Trophoblast cell (in vitro differentiated cells and primary cell): ENCODE data around the gene ITGAE.

Experiments used
- DNase-seq, 2 donors: peaks; one replicate each; pipeline ENCODE4 v3.0.0-alpha.2; 2016
- H2AFZ ChIP-seq: 2 replicates; pipeline ENCODE4 v1.6.1; 2013; ENCODE audit warnings: low read length, moderate library complexity, mild to moderate bottlenecking; ENCODE audit not compliant: insufficient read depth, poor library complexity
- H2AK5ac ChIP-seq: 2 replicates; pipeline ENCODE4 v1.6.1; 2013; ENCODE audit warnings: mild to moderate bottlenecking, low read length
- H2BK120ac ChIP-seq: 2 replicates; pipeline ENCODE4 v1.6.1; 2013; ENCODE audit warnings: low read length, mild to moderate bottlenecking, moderate library complexity; ENCODE audit not compliant: insufficient read depth, poor library complexity
- H2BK12ac ChIP-seq: 2 replicates; pipeline ENCODE4 v1.6.1; 2013; ENCODE audit warnings: mild to moderate bottlenecking, low read length, moderate library complexity
- H2BK5ac ChIP-seq: 2 replicates; pipeline ENCODE4 v1.6.1; 2013; ENCODE audit warnings: low read length, low read depth, moderate library complexity, mild to moderate bottlenecking; ENCODE audit not compliant: poor library complexity
- H3K14ac ChIP-seq: 2 replicates; pipeline ENCODE4 v1.6.1; 2013; ENCODE audit warnings: mild to moderate bottlenecking, low read length
- H3K18ac ChIP-seq: 2 replicates; pipeline ENCODE4 v1.6.1; 2013; ENCODE audit warnings: mild to moderate bottlenecking, low read length
- H3K23ac ChIP-seq: 2 replicates; pipeline ENCODE4 v1.6.1; 2013; ENCODE audit warnings: low read length
- H3K27ac ChIP-seq: 2 replicates; pipeline ENCODE4 v1.5.1; 2013; ENCODE audit warnings: low read depth, mild to moderate bottlenecking, inconsistent platforms, low read length, moderate library complexity
- H3K27me3 ChIP-seq: 2 replicates; pipeline ENCODE4 v1.6.1; 2013; ENCODE audit warnings: inconsistent platforms, mild to moderate bottlenecking, low read length, moderate library complexity; ENCODE audit not compliant: insufficient read depth
- H3K36me3 ChIP-seq, 2 experiments: 1 replicate in 1 of 2; 2 replicates in 1 of 2; pipeline ENCODE4 v1.6.1; 2013; ENCODE audit warnings: low read length in 2 of 2, mild to moderate bottlenecking in 2 of 2, moderate library complexity in 1 of 2; ENCODE audit not compliant: insufficient read depth in 2 of 2, control insufficient read depth in 1 of 2
- H3K4ac ChIP-seq: 2 replicates; pipeline ENCODE4 v1.6.1; 2013; ENCODE audit warnings: low read depth, mild to moderate bottlenecking, low read length, moderate library complexity
- H3K4me1 ChIP-seq, 2 experiments: 1 replicate in 1 of 2; 2 replicates in 1 of 2; pipeline ENCODE4 v1.6.1; 2013; ENCODE audit warnings: low read length in 2 of 2, mild to moderate bottlenecking in 2 of 2, moderate library complexity in 1 of 2; ENCODE audit not compliant: insufficient read depth in 2 of 2, control insufficient read depth in 1 of 2
- H3K4me2 ChIP-seq: 2 replicates; pipeline ENCODE4 v1.6.1; 2013; ENCODE audit warnings: inconsistent platforms, mild to moderate bottlenecking, low read length, moderate library complexity
- H3K4me3 ChIP-seq: 2 replicates; pipeline ENCODE4 v1.5.1; 2013; ENCODE audit warnings: mild to moderate bottlenecking, low read depth, low read length, inconsistent platforms
- H3K79me1 ChIP-seq: one replicate; pipeline ENCODE4 v1.6.1; 2013; ENCODE audit warnings: low read length
- H3K79me2 ChIP-seq: 2 replicates; pipeline ENCODE4 v1.6.1; 2013; ENCODE audit warnings: low read length, mild to moderate bottlenecking; ENCODE audit not compliant: control insufficient read depth, insufficient read depth, poor library complexity
- H3K9ac ChIP-seq: 2 replicates; pipeline ENCODE4 v1.6.1; 2013; ENCODE audit warnings: mild to moderate bottlenecking, low read length
- H3K9me3 ChIP-seq: 2 replicates; pipeline ENCODE4 v1.6.1; 2013; ENCODE audit warnings: low read depth, mild to moderate bottlenecking, control low read depth, inconsistent platforms, low read length; ENCODE audit not compliant: insufficient read depth
- H4K12ac ChIP-seq: 2 replicates; pipeline ENCODE4 v1.6.1; 2013; ENCODE audit warnings: low read depth, mild to moderate bottlenecking, low read length, moderate library complexity
- H4K8ac ChIP-seq: 2 replicates; pipeline ENCODE4 v1.6.1; 2013; ENCODE audit warnings: low read depth, mild to moderate bottlenecking, low read length, moderate library complexity
- H4K91ac ChIP-seq: one replicate; pipeline ENCODE4 v1.6.1; 2013; ENCODE audit warnings: low read depth, mild to moderate bottlenecking, low read length, moderate library complexity
- WGBS: extraction: QIAGEN DNeasy Blood & Tissue Kit; methylation state at CpG from one replicate; pipeline ENCODE4 v1.1.7; 2013; ENCODE audit warnings: missing lambda C conversion rate; ENCODE audit not compliant: insufficient read length, insufficient coverage; ENCODE audit errors: extremely low coverage; 5-methylcytosine and 5-hydroxymethylcytosine counted together

The ITGAE gene

DNA sequence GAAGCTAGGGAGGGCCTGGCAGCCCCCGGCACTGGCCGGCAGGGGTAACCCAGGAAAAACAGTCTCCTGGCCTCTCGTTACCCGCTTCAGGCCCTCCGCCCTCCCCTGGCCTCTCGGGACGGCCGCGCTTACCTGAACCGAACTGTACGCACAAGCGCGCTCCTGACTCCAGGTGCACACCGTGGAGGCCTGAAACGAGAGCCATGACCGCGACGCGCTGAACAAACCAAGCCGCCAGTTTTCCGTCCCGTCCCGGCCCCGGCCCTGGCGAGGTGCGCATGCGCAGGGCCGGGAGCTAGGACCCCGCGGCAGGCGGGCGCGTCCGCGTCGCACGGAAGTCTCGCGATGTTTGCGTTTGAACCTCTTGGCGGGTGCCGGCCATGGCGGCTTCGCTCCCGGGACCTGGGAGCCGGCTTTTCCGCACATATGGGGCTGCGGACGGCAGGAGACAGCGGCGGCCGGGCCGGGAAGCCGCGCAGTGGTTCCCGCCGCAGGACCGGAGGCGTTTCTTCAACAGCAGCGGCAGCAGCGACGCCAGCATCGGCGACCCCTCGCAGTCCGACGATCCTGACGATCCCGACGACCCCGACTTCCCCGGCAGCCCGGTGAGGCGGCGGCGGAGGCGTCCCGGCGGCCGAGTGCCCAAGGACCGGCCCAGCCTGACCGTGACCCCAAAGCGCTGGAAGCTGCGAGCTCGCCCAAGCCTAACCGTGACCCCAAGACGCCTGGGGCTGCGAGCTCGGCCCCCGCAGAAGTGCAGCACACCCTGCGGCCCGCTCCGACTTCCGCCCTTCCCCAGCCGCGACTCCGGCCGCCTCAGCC, 77.2 kb downstream of the ITGAE start, which contains the start of gene HASPIN:
HASPIN (plus strand) TSS at position 348 of the 822 bp plus-strand sequence; CDS start at position 381, 33 bp downstream.
- Histone ChIP-seq H2AFZ (peak within 1 kb of the TSS; percentile 100), H3K18ac (peak within 1 kb of the TSS; percentile 99), H3K36me3 (peaks cover 4 to 13% of the 10 kb centered on the region in 2 experiments), H2AK5ac (peak within 1 kb of the TSS; percentile 80), H3K23ac (no peak within 1 kb of the TSS), H3K4me1 (peaks cover 6 to 7% of the 10 kb centered on the region in 2 experiments), H3K4me3 (peak within 1 kb of the TSS; percentile 93), H3K79me1 (peaks cover 9% of the 10 kb centered on the region), H3K9me3 (no peaks in the 10 kb centered on the region), H3K27me3 (no peaks in the 10 kb centered on the region), H2BK12ac (peak within 1 kb of the TSS; percentile 56), H2BK5ac (peak within 1 kb of the TSS; percentile 90), H3K4ac (peak within 1 kb of the TSS; percentile 84), H4K8ac (peak within 1 kb of the TSS; percentile 100), H4K91ac (peak within 1 kb of the TSS; percentile 87), H4K12ac (peak within 1 kb of the TSS; percentile 100), H3K27ac (peak within 1 kb of the TSS; percentile 78), H3K14ac (peak within 1 kb of the TSS; percentile 99), H3K9ac (peak within 1 kb of the TSS; percentile 97), H3K79me2 (peaks cover 15% of the 10 kb centered on the region), H2BK120ac (peak within 1 kb of the TSS; percentile 82), H3K4me2 (peak within 1 kb of the TSS; percentile 69)
- DNase-seq, result peak; percentile 90 to 99
- no CpG with 5 or more reads among the region's 98 CpGs for WGBS

DNA sequence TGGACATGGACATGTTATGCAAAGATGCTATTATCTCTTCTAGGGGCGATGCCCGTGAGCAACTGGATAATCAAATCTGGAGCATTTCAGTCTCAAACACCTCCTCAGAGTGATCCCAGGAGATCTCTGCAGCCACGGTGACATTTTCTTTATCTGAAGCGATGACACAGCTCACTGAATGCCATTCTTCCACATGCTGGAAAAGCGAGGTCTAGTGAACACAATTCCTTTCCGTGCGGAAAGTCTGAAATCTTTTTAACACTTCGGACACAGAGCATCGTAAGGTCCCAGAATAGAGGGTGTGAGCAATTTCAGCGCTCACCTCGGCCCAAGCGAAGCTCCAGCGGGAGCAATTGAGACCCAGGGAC, 77.8 kb downstream of the ITGAE start:
- Histone ChIP-seq H3K4ac (peak overlapping the region; percentile 84), H3K18ac (peak overlapping the region; percentile 99), H3K36me3 (peaks cover 6 to 15% of the 10 kb centered on the region in 2 experiments), H2AFZ (peak overlapping the region; percentile 100), H3K4me2 (peak overlapping the region; percentile 66), H3K14ac (peak overlapping the region; percentile 99), H2BK12ac (no peak overlapping the region), H3K27ac (peak overlapping the region; percentile 78), H3K9me3 (no peaks in the 10 kb centered on the region), H3K9ac (peak overlapping the region; percentile 97), H3K4me3 (peak overlapping the region; percentile 93), H3K79me2 (peaks cover 15% of the 10 kb centered on the region), H3K23ac (no peak overlapping the region), H4K12ac (peak overlapping the region; percentile 100), H3K4me1 (peaks cover 6 to 7% of the 10 kb centered on the region in 2 experiments), H3K27me3 (no peaks in the 10 kb centered on the region), H3K79me1 (peaks cover 9% of the 10 kb centered on the region), H4K91ac (peak overlapping the region; percentile 87), H2BK5ac (peak overlapping the region; percentile 90), H4K8ac (peak overlapping the region; percentile 100), H2BK120ac (peak overlapping the region; percentile 81), H2AK5ac (peak overlapping the region; percentile 80)
- WGBS, result no CpG with 5 or more reads among the region's 13 CpGs
- DNase-seq, result no peak

DNA sequence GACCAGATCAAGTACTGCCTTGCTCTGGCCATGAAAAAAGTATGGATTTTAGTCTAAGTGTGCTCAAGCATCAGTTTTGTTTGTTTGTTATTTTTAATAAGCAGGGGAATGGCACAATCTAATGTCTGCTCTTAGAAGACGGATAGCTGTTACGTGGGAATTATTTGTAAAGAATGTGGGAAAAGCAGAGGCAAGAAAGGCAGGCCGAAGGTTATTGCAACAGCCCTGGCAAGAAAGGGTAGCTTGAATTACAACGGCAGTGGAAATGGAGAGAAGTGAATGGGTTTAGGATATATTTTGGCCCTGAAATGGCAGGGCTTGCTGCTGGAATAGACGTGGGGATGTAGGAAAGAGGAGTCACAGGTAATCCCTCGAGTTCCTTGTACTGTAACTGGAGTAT, 78.3 kb downstream of the ITGAE start:
- H3K14ac ChIP-seq, result no peak overlapping the region

DNA sequence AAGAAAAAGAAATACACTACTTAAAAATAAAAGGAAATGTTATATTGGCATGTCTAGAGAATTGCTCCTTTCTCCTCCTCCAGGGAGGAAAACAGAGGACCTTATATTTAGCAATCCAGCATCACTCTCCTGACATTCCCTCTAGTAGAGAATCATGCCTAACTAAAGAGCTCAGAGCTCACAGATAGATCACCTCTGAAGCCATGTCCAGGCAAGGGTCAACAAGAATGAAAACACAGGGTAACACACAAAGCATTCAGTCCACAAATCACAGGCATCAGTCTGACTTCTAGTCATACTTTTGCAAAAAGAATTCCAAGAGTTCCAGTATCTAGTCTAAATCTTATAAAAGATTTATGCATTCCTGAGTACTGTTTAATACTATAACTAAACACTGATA, 81.7 kb downstream of the ITGAE start:
- no peaks in the 10 kb centered on the region for H3K27me3 ChIP-seq
- H3K36me3 ChIP-seq, result peaks cover 17 to 33% of the 10 kb centered on the region in 2 experiments
- no peak overlapping the region for H4K8ac ChIP-seq
- H2AFZ ChIP-seq, result no peak overlapping the region
- no peak overlapping the region for H4K12ac ChIP-seq
- no peaks in the 10 kb centered on the region for H3K9me3 ChIP-seq
- no peak overlapping the region for H3K9ac ChIP-seq
- H3K79me2 ChIP-seq, result peaks cover 10% of the 10 kb centered on the region
- no peak overlapping the region for H2AK5ac ChIP-seq
- H3K27ac ChIP-seq, result no peak overlapping the region
- no peak overlapping the region for H3K23ac ChIP-seq
- no peak overlapping the region for H3K4me3 ChIP-seq
- no peak overlapping the region for H3K4ac ChIP-seq
- no peak overlapping the region for H4K91ac ChIP-seq
- H3K4me1 ChIP-seq, result peaks cover 2 to 3% of the 10 kb centered on the region in 2 experiments
- peak; percentile 48 to 81 for DNase-seq
- H3K18ac ChIP-seq, result no peak overlapping the region
- H3K14ac ChIP-seq, result no peak overlapping the region
- H3K79me1 ChIP-seq, result peaks cover 9% of the 10 kb centered on the region
- no peak overlapping the region for H2BK5ac ChIP-seq
- no peak overlapping the region for H2BK120ac ChIP-seq
- no peak overlapping the region for H2BK12ac ChIP-seq
- H3K4me2 ChIP-seq, result no peak overlapping the region

More for the DNA sequence above, 78.3 kb downstream of the ITGAE start:
- Histone ChIP-seq H3K36me3 (peaks cover 8 to 17% of the 10 kb centered on the region in 2 experiments), H2AK5ac (no peak overlapping the region), H2BK5ac (no peak overlapping the region), H3K27ac (no peak overlapping the region), H3K79me2 (peaks cover 15% of the 10 kb centered on the region), H3K9me3 (no peaks in the 10 kb centered on the region), H2AFZ (no peak overlapping the region), H3K4ac (peak overlapping the region; percentile 17), H4K8ac (no peak overlapping the region), H3K27me3 (no peaks in the 10 kb centered on the region), H3K18ac (no peak overlapping the region), H4K91ac (no peak overlapping the region), H2BK120ac (no peak overlapping the region), H4K12ac (no peak overlapping the region), H3K4me2 (peak overlapping the region; percentile 66), H3K4me1 (peaks cover 6 to 7% of the 10 kb centered on the region in 2 experiments), H3K79me1 (peaks cover 9% of the 10 kb centered on the region), H2BK12ac (no peak overlapping the region), H3K9ac (peak overlapping the region; percentile 29), H3K23ac (no peak overlapping the region), H3K4me3 (peak overlapping the region; percentile 25)
- WGBS, result no CpG with 5 or more reads among the region's 6 CpGs
- no peak for DNase-seq
